Liver (tissue), 3 donors: ENCODE results near the gene NDUFB1.

Source experiments
- EGR1 ChIP-seq, 2 donors: IDR thresholded peaks; 2 replicates each; pipeline ENCODE4 v1.6.1; 2016 to 2018; ENCODE audit warnings: antibody characterized with exemption in 2 of 2, low read depth in 2 of 2
- GABPA ChIP-seq, 2 donors: IDR thresholded peaks in 1 of 2; conservative IDR thresholded peaks in 1 of 2; 2 replicates each; pipeline ENCODE4 v1.6.1; 2016; ENCODE audit warnings: antibody characterized with exemption in 2 of 2, mild to moderate bottlenecking in 1 of 2, moderate library complexity in 1 of 2
- RXRA ChIP-seq, 2 donors: IDR thresholded peaks; 2 replicates each; pipeline ENCODE4 v1.6.1; 2017 to 2018; ENCODE audit warnings: antibody characterized with exemption in 2 of 2, mild to moderate bottlenecking in 1 of 2
- TAF1 ChIP-seq: conservative IDR thresholded peaks from 2 replicates; pipeline ENCODE4 v1.6.1; 2016; ENCODE audit warnings: antibody characterized with exemption, mild to moderate bottlenecking
- YY1 ChIP-seq: IDR thresholded peaks from 2 replicates; pipeline ENCODE4 v1.6.1; 2016; ENCODE audit warnings: antibody characterized with exemption, mild to moderate bottlenecking
- TF ChIP-seq, protein P1 (sequence below): fragments of 150-350 bp; IDR thresholded peaks from 2 replicates; pipeline ENCODE4 v1.5.1; 2017; ENCODE audit warnings: improper control_type of control experiment, low read depth, low read length; ENCODE audit not compliant: missing input control
- TF ChIP-seq, protein P2 (sequence below): IDR thresholded peaks from 2 replicates; pipeline ENCODE4 v1.6.1; 2016; ENCODE audit warnings: antibody characterized with exemption, mild to moderate bottlenecking
- TF ChIP-seq, protein P3 (sequence below): IDR thresholded peaks from 2 replicates; pipeline ENCODE4 v1.6.1; 2016; ENCODE audit warnings: antibody characterized with exemption
- TF ChIP-seq, protein P4 (sequence below): IDR thresholded peaks from 2 replicates; pipeline ENCODE4 v1.6.1; 2016; ENCODE audit warnings: antibody characterized with exemption
- donor health status: healthy.
- donor health status: healthy.

DNA sequence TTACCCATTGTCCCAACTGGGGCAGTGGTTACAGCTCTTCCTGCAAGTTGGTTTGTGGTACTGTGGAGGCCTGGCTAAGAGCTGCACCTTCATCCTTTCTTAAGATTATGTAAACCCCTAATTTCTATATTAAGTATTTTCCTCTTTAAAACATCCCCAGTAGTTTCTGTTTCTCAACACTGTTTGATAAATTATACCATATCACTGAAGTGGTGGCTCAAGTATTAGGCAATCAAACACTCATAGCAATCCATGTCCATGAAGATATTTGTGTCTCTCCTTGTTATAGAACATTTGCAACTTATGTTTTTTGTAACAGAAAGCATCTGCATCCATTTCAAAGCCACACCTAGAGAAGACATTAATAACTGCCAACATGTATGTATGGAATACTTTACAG lies 47.0 kb downstream of the NDUFB1 start:
- TF ChIP-seq, protein P1, sequence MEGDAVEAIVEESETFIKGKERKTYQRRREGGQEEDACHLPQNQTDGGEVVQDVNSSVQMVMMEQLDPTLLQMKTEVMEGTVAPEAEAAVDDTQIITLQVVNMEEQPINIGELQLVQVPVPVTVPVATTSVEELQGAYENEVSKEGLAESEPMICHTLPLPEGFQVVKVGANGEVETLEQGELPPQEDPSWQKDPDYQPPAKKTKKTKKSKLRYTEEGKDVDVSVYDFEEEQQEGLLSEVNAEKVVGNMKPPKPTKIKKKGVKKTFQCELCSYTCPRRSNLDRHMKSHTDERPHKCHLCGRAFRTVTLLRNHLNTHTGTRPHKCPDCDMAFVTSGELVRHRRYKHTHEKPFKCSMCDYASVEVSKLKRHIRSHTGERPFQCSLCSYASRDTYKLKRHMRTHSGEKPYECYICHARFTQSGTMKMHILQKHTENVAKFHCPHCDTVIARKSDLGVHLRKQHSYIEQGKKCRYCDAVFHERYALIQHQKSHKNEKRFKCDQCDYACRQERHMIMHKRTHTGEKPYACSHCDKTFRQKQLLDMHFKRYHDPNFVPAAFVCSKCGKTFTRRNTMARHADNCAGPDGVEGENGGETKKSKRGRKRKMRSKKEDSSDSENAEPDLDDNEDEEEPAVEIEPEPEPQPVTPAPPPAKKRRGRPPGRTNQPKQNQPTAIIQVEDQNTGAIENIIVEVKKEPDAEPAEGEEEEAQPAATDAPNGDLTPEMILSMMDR = no peak
- TF ChIP-seq, protein P2, sequence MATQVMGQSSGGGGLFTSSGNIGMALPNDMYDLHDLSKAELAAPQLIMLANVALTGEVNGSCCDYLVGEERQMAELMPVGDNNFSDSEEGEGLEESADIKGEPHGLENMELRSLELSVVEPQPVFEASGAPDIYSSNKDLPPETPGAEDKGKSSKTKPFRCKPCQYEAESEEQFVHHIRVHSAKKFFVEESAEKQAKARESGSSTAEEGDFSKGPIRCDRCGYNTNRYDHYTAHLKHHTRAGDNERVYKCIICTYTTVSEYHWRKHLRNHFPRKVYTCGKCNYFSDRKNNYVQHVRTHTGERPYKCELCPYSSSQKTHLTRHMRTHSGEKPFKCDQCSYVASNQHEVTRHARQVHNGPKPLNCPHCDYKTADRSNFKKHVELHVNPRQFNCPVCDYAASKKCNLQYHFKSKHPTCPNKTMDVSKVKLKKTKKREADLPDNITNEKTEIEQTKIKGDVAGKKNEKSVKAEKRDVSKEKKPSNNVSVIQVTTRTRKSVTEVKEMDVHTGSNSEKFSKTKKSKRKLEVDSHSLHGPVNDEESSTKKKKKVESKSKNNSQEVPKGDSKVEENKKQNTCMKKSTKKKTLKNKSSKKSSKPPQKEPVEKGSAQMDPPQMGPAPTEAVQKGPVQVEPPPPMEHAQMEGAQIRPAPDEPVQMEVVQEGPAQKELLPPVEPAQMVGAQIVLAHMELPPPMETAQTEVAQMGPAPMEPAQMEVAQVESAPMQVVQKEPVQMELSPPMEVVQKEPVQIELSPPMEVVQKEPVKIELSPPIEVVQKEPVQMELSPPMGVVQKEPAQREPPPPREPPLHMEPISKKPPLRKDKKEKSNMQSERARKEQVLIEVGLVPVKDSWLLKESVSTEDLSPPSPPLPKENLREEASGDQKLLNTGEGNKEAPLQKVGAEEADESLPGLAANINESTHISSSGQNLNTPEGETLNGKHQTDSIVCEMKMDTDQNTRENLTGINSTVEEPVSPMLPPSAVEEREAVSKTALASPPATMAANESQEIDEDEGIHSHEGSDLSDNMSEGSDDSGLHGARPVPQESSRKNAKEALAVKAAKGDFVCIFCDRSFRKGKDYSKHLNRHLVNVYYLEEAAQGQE = no peak
- TF ChIP-seq, protein P3, sequence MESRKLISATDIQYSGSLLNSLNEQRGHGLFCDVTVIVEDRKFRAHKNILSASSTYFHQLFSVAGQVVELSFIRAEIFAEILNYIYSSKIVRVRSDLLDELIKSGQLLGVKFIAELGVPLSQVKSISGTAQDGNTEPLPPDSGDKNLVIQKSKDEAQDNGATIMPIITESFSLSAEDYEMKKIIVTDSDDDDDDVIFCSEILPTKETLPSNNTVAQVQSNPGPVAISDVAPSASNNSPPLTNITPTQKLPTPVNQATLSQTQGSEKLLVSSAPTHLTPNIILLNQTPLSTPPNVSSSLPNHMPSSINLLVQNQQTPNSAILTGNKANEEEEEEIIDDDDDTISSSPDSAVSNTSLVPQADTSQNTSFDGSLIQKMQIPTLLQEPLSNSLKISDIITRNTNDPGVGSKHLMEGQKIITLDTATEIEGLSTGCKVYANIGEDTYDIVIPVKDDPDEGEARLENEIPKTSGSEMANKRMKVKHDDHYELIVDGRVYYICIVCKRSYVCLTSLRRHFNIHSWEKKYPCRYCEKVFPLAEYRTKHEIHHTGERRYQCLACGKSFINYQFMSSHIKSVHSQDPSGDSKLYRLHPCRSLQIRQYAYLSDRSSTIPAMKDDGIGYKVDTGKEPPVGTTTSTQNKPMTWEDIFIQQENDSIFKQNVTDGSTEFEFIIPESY = no peak
- TF ChIP-seq, protein P4, sequence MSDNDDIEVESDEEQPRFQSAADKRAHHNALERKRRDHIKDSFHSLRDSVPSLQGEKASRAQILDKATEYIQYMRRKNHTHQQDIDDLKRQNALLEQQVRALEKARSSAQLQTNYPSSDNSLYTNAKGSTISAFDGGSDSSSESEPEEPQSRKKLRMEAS = no peak
- TF ChIP-seq GABPA (IDR thresholded peaks at IDR 0.05 in 1 of 2, conservative IDR thresholded peaks at IDR 0.05 in 1 of 2) = no peak
- no peak for TF ChIP-seq YY1
- TF ChIP-seq TAF1 = no peak
- no peak for TF ChIP-seq RXRA (IDR thresholded peaks at IDR 0.05)
- no peak for TF ChIP-seq EGR1 (IDR thresholded peaks at IDR 0.05; ENCODE audit: low read depth in 2 of 2)
